Activated naive CD8-positive, alpha-beta T cell treated with anti-CD3 and anti-CD28 coated beads, Interleukin-2, amount 50 U/mL, for 24 hours (primary cell): ENCODE results near the gene SRGAP2B.
"Not testable (repeated sequence)": the region's sequence is repeated elsewhere in the genome, so short reads cannot be mapped to it uniquely, and the experiment has no call there.

ENCODE experiments used
- ATAC-seq: fragments of 150-1000 bp; cut with Tn5 transposase; one replicate; pipeline ENCODE4 v1.10.0; 2021
- DNase-seq: peaks from one replicate; pipeline ENCODE4 v3.0.0; 2021
- H3K27ac Mint-ChIP-seq: one replicate; pipeline ENCODE4 v1.8.0; 2021; ENCODE audit warnings: mild to moderate bottlenecking, mixed read lengths
- H3K27me3 Mint-ChIP-seq: one replicate; pipeline ENCODE4 v1.8.0; 2021; ENCODE audit warnings: mixed read lengths
- H3K36me3 Mint-ChIP-seq: one replicate; pipeline ENCODE4 v1.8.0; 2021; ENCODE audit warnings: low read depth, mixed read lengths
- H3K4me1 Mint-ChIP-seq: one replicate; pipeline ENCODE4 v1.8.0; 2021; ENCODE audit warnings: mixed read lengths
- H3K4me3 Mint-ChIP-seq: one replicate; pipeline ENCODE4 v1.8.0; 2021; ENCODE audit warnings: mild to moderate bottlenecking, moderate library complexity, mixed read lengths
- H3K9me3 Mint-ChIP-seq: one replicate; pipeline ENCODE4 v1.8.0; 2021; ENCODE audit warnings: mixed read lengths

SRGAP2B gene

GRCh38 chr1:145027251-145027650 is 67.9 kb downstream of the SRGAP2B start:
- not testable (repeated sequence) for H3K27me3 Mint-ChIP-seq, H3K4me1 Mint-ChIP-seq, H3K9me3 Mint-ChIP-seq, H3K4me3 Mint-ChIP-seq, DNase-seq, H3K36me3 Mint-ChIP-seq, ATAC-seq, H3K27ac Mint-ChIP-seq

GRCh38 chr1:145025286-145025685 is 69.8 kb downstream of the SRGAP2B start:
- H3K4me3 Mint-ChIP-seq, H3K27ac Mint-ChIP-seq, ATAC-seq, H3K36me3 Mint-ChIP-seq, H3K9me3 Mint-ChIP-seq, DNase-seq, H3K4me1 Mint-ChIP-seq, H3K27me3 Mint-ChIP-seq: not testable (repeated sequence)

GRCh38 chr1:145022259-145022658 is 72.9 kb downstream of the SRGAP2B start:
- H3K27me3 Mint-ChIP-seq, H3K27ac Mint-ChIP-seq, H3K4me3 Mint-ChIP-seq, H3K9me3 Mint-ChIP-seq, ATAC-seq, H3K36me3 Mint-ChIP-seq, DNase-seq, H3K4me1 Mint-ChIP-seq: not testable (repeated sequence)

GRCh38 chr1:145021749-145022148 is 73.4 kb downstream of the SRGAP2B start:
- H3K27ac Mint-ChIP-seq, H3K4me1 Mint-ChIP-seq, H3K9me3 Mint-ChIP-seq, H3K27me3 Mint-ChIP-seq, H3K36me3 Mint-ChIP-seq, H3K4me3 Mint-ChIP-seq, DNase-seq, ATAC-seq: not testable (repeated sequence)

GRCh38 chr1:145019709-145020108 is 75.4 kb downstream of the SRGAP2B start:
- H3K9me3 Mint-ChIP-seq, DNase-seq, H3K4me1 Mint-ChIP-seq, H3K36me3 Mint-ChIP-seq, H3K4me3 Mint-ChIP-seq, H3K27me3 Mint-ChIP-seq, H3K27ac Mint-ChIP-seq, ATAC-seq: not testable (repeated sequence)

GRCh38 chr1:145017725-145018124 is 77.4 kb downstream of the SRGAP2B start:
- not testable (repeated sequence) for H3K27me3 Mint-ChIP-seq, H3K4me3 Mint-ChIP-seq, ATAC-seq, H3K36me3 Mint-ChIP-seq, DNase-seq, H3K27ac Mint-ChIP-seq, H3K4me1 Mint-ChIP-seq, H3K9me3 Mint-ChIP-seq

GRCh38 chr1:145016492-145016862 is 78.7 kb downstream of the SRGAP2B start:
- ATAC-seq, result peak; percentile 46
- not testable (repeated sequence) for H3K4me3 Mint-ChIP-seq, H3K9me3 Mint-ChIP-seq, H3K27me3 Mint-ChIP-seq, DNase-seq, H3K27ac Mint-ChIP-seq, H3K4me1 Mint-ChIP-seq, H3K36me3 Mint-ChIP-seq

- not testable (repeated sequence) for H3K36me3 Mint-ChIP-seq, H3K4me1 Mint-ChIP-seq, H3K27me3 Mint-ChIP-seq, DNase-seq, H3K9me3 Mint-ChIP-seq, H3K27ac Mint-ChIP-seq, H3K4me3 Mint-ChIP-seq
- peak; percentile 91 for ATAC-seq
These were observed 79.2 kb downstream of the SRGAP2B start for GRCh38 chr1:145015744-145016491.

- H3K4me1 Mint-ChIP-seq, H3K9me3 Mint-ChIP-seq, H3K36me3 Mint-ChIP-seq, H3K4me3 Mint-ChIP-seq, DNase-seq, H3K27me3 Mint-ChIP-seq, H3K27ac Mint-ChIP-seq, ATAC-seq: not testable (repeated sequence)
These were observed 81.8 kb downstream of the SRGAP2B start for GRCh38 chr1:145013353-145013752.

GRCh38 chr1:145011811-145012210 is 83.3 kb downstream of the SRGAP2B start:
- H3K27me3 Mint-ChIP-seq, ATAC-seq, H3K4me1 Mint-ChIP-seq, H3K27ac Mint-ChIP-seq, H3K4me3 Mint-ChIP-seq, H3K36me3 Mint-ChIP-seq, H3K9me3 Mint-ChIP-seq, DNase-seq: not testable (repeated sequence)

GRCh38 chr1:145010580-145010979 is 84.5 kb downstream of the SRGAP2B start:
- not testable (repeated sequence) for H3K27me3 Mint-ChIP-seq, H3K4me1 Mint-ChIP-seq, H3K36me3 Mint-ChIP-seq, H3K9me3 Mint-ChIP-seq, H3K27ac Mint-ChIP-seq, H3K4me3 Mint-ChIP-seq, DNase-seq
- ATAC-seq, result peak; percentile 27

GRCh38 chr1:145009928-145010327 is 85.2 kb downstream of the SRGAP2B start:
- peak; percentile 53 for ATAC-seq
- H3K9me3 Mint-ChIP-seq, H3K4me1 Mint-ChIP-seq, H3K36me3 Mint-ChIP-seq, H3K27me3 Mint-ChIP-seq, H3K27ac Mint-ChIP-seq, DNase-seq: not testable (repeated sequence)
- H3K4me3 Mint-ChIP-seq, result peak overlapping the region; percentile 60

GRCh38 chr1:145008388-145008787 is 86.7 kb downstream of the SRGAP2B start:
- H3K27me3 Mint-ChIP-seq, result not testable (repeated sequence)
- peak; percentile 31 for ATAC-seq

GRCh38 chr1:145005142-145005541 is 90.0 kb downstream of the SRGAP2B start:
- H3K36me3 Mint-ChIP-seq, H3K4me3 Mint-ChIP-seq, ATAC-seq, H3K4me1 Mint-ChIP-seq, H3K9me3 Mint-ChIP-seq, H3K27ac Mint-ChIP-seq, DNase-seq, H3K27me3 Mint-ChIP-seq: not testable (repeated sequence)

More at GRCh38 chr1:145008388-145008787, 86.7 kb downstream of the SRGAP2B start:
- not testable (repeated sequence) for H3K4me1 Mint-ChIP-seq, H3K36me3 Mint-ChIP-seq, H3K9me3 Mint-ChIP-seq, DNase-seq, H3K4me3 Mint-ChIP-seq, H3K27ac Mint-ChIP-seq

- not testable (repeated sequence) for H3K4me3 Mint-ChIP-seq, DNase-seq, H3K27ac Mint-ChIP-seq, H3K36me3 Mint-ChIP-seq, H3K9me3 Mint-ChIP-seq, H3K4me1 Mint-ChIP-seq, ATAC-seq, H3K27me3 Mint-ChIP-seq
These were observed 93.7 kb downstream of the SRGAP2B start for GRCh38 chr1:145001381-145001780.
